IMR-90 (cell line): ENCODE data around the gene AAMP. TPM values are rescaled to one million over a fixed set of nuclear protein-coding genes. Genes with fewer than 3 reads are reported as not detected.

Source experiments
- ATAC-seq: fragments of 200-7000 bp; cut with Tn5 transposase; 2 replicates; pipeline ENCODE4 v1.9.1; 2020; ENCODE audit warnings: low read depth, mild to moderate bottlenecking, moderate library complexity
- BruUV-seq: library from RNA; stranded (reverse); fragments of 400-500 nt; replicated peaks from 2 replicates; lab custom pipeline; 2021; lab: Mats Ljungman, UMichigan
- CTCF ChIA-PET: fragments of 300-600 bp; formaldehyde crosslinking; extraction: SDS; loops from one replicate; lab custom pipeline; 2021; ENCODE audit warnings: antibody characterized with exemption; lab: Yijun Ruan, JAX
- POLR2A ChIA-PET: fragments of 300-600 bp; sonication (Branson Sonifier 250); formaldehyde crosslinking; loops from one replicate; lab custom pipeline; 2022; ENCODE audit warnings: antibody characterized with exemption; ENCODE audit not compliant: unreplicated experiment; lab: Charles Lee
- DNase-seq: peaks from one replicate; pipeline ENCODE4 v3.0.0; 2013
- H2AFZ ChIP-seq: replicated peaks from 2 replicates; pipeline ENCODE3; 2013; ENCODE audit warnings: low read length, mild to moderate bottlenecking; ENCODE audit not compliant: poor library complexity
- H2AK5ac ChIP-seq: 2 replicates; pipeline ENCODE4 v1.6.1; 2013; ENCODE audit warnings: low read depth, low read length, inconsistent platforms
- H2AK9ac ChIP-seq: replicated peaks from 2 replicates; pipeline ENCODE3; 2013; ENCODE audit warnings: mild to moderate bottlenecking, low read depth, low read length, moderate library complexity; ENCODE audit not compliant: poor library complexity
- H2BK120ac ChIP-seq: 2 replicates; pipeline ENCODE4 v1.6.1; 2013; ENCODE audit warnings: low read depth, low read length, inconsistent platforms
- H2BK15ac ChIP-seq: 3 replicates; pipeline ENCODE4 v1.6.1; 2013; ENCODE audit warnings: low read depth, low read length, inconsistent platforms
- H2BK20ac ChIP-seq: 2 replicates; pipeline ENCODE4 v1.6.1; 2013; ENCODE audit warnings: low read depth, mild to moderate bottlenecking, inconsistent platforms, low read length, moderate library complexity
- H2BK5ac ChIP-seq: 2 replicates; pipeline ENCODE4 v1.6.1; 2013; ENCODE audit warnings: mild to moderate bottlenecking, low read depth, low read length, inconsistent platforms; ENCODE audit not compliant: poor library complexity, severe bottlenecking
- H3K14ac ChIP-seq: replicated peaks from 2 replicates; pipeline ENCODE4 v1.6.1; 2013; ENCODE audit warnings: low read depth, low read length, inconsistent platforms
- H3K18ac ChIP-seq: 2 replicates; pipeline ENCODE4 v1.6.1; 2013; ENCODE audit warnings: low read depth, low read length, control low read depth
- H3K23ac ChIP-seq: 2 replicates; pipeline ENCODE4 v1.6.1; 2013; ENCODE audit warnings: low read depth, low read length, inconsistent platforms
- H3K27ac ChIP-seq: 2 replicates; pipeline ENCODE4 v1.5.1; 2013; ENCODE audit warnings: mild to moderate bottlenecking, control low read depth, low read length; ENCODE audit not compliant: insufficient read depth
- H3K27me3 ChIP-seq: 2 replicates; pipeline ENCODE4 v1.6.1; 2013; ENCODE audit warnings: low read length; ENCODE audit not compliant: control insufficient read depth, insufficient read depth
- H3K36me3 ChIP-seq: 2 replicates; pipeline ENCODE4 v1.6.1; 2013; ENCODE audit warnings: low read length, mixed read lengths; ENCODE audit not compliant: control insufficient read depth, insufficient read depth
- H3K4ac ChIP-seq: 2 replicates; pipeline ENCODE4 v1.6.1; 2013; ENCODE audit warnings: low read depth, low read length, inconsistent platforms
- H3K4me1 ChIP-seq: 2 replicates; pipeline ENCODE4 v1.6.1; 2013; ENCODE audit warnings: low read length, mixed read lengths; ENCODE audit not compliant: control insufficient read depth, insufficient read depth
- H3K4me2 ChIP-seq: 2 replicates; pipeline ENCODE4 v1.6.1; 2013; ENCODE audit warnings: low read depth, mild to moderate bottlenecking, control low read depth, low read length, moderate library complexity
- H3K4me3 ChIP-seq: 2 replicates; pipeline ENCODE4 v1.5.1; 2013; ENCODE audit warnings: low read depth, mild to moderate bottlenecking, control low read depth, low read length, moderate library complexity; ENCODE audit not compliant: insufficient read depth
- H3K56ac ChIP-seq: 2 replicates; pipeline ENCODE4 v1.6.1; 2013; ENCODE audit warnings: low read length, inconsistent platforms; ENCODE audit not compliant: insufficient read depth; ENCODE audit errors: extremely low read depth
- H3K79me1 ChIP-seq, 2 experiments: 2 replicates each; pipeline ENCODE4 v1.6.1; 2013; ENCODE audit warnings: low read length in 2 of 2, inconsistent platforms in 1 of 2, low read depth in 1 of 2
- H3K9ac ChIP-seq: 2 replicates; pipeline ENCODE4 v1.6.1; 2013; ENCODE audit warnings: low read depth, low read length, control low read depth
- H3K9me1 ChIP-seq: 2 replicates; pipeline ENCODE4 v1.6.1; 2013; ENCODE audit warnings: low read length, inconsistent platforms; ENCODE audit not compliant: insufficient read depth
- H3K9me3 ChIP-seq: 2 replicates; pipeline ENCODE4 v1.6.1; 2013; ENCODE audit warnings: low read length; ENCODE audit not compliant: control insufficient read depth, insufficient read depth
- H4K20me1 ChIP-seq: 2 replicates; pipeline ENCODE4 v1.6.1; 2013; ENCODE audit warnings: low read length, inconsistent platforms; ENCODE audit not compliant: insufficient read depth
- H4K5ac ChIP-seq: 2 replicates; pipeline ENCODE4 v1.6.1; 2013; ENCODE audit warnings: mild to moderate bottlenecking, low read depth, low read length, control low read depth
- H4K8ac ChIP-seq, 2 experiments: 2 replicates each; pipeline ENCODE4 v1.6.1; 2013; ENCODE audit warnings: low read depth in 2 of 2, low read length in 2 of 2, control low read depth in 1 of 2, inconsistent platforms in 1 of 2
- H4K91ac ChIP-seq: 2 replicates; pipeline ENCODE4 v1.6.1; 2013; ENCODE audit warnings: low read depth, low read length, inconsistent platforms; ENCODE audit not compliant: insufficient read depth
- BHLHE40 ChIP-seq: fragments of 150-350 bp; IDR thresholded peaks from 2 replicates; pipeline ENCODE4 v1.6.1; 2016; ENCODE audit warnings: mild to moderate bottlenecking, low read depth, low read length
- FOS ChIP-seq: fragments of 150-350 bp; IDR thresholded peaks from 2 replicates; pipeline ENCODE4 v1.6.1; 2016; ENCODE audit warnings: low read depth, low read length
- MAFK ChIP-seq: IDR thresholded peaks from 2 replicates; pipeline ENCODE4 v1.6.1; 2012; ENCODE audit warnings: low read depth, low read length, improper control_type of control experiment
- MAZ ChIP-seq: IDR thresholded peaks from 2 replicates; pipeline ENCODE4 v1.6.1; 2012; ENCODE audit warnings: low read depth, mild to moderate bottlenecking, low read length, improper control_type of control experiment, moderate library complexity, borderline replicate concordance
- MXI1 ChIP-seq: IDR thresholded peaks from 2 replicates; pipeline ENCODE4 v1.6.1; 2012; ENCODE audit warnings: low read depth, mild to moderate bottlenecking, low read length, moderate library complexity, borderline replicate concordance
- POLR2A ChIP-seq: IDR thresholded peaks from 2 replicates; pipeline ENCODE4 v1.6.1; 2012; ENCODE audit warnings: mild to moderate bottlenecking, low read depth, low read length
- RAD21 ChIP-seq: IDR thresholded peaks from 2 replicates; pipeline ENCODE4 v1.6.1; 2012; ENCODE audit warnings: low read length, improper control_type of control experiment
- RCOR1 ChIP-seq: IDR thresholded peaks from 2 replicates; pipeline ENCODE4 v1.6.1; 2012; ENCODE audit warnings: mild to moderate bottlenecking, low read length, improper control_type of control experiment; ENCODE audit not compliant: insufficient replicate concordance
- SMC3 ChIP-seq: fragments of 150-350 bp; IDR thresholded peaks from 2 replicates; pipeline ENCODE4 v1.6.1; 2016; ENCODE audit warnings: low read depth, mild to moderate bottlenecking, antibody characterized with exemption, low read length, moderate library complexity
- WGBS, 2 experiments: methylation state at CpG; one replicate each; pipeline versions ENCODE4 v1.1.5 to v1.1.7; 2013; ENCODE audit warnings: missing lambda C conversion rate in 2 of 2; ENCODE audit not compliant: insufficient read length in 1 of 2; ENCODE audit errors: extremely low coverage in 2 of 2; 5-methylcytosine and 5-hydroxymethylcytosine counted together
- dilution Hi-C: fragments of 300-500 bp; cut with HindIII; formaldehyde crosslinking; loops from one replicate; pipeline ENCODE4 v1.14.3; 2018; ENCODE audit warnings: low sequenced_read_pairs; ENCODE audit not compliant: unreplicated experiment
- in situ Hi-C: fragments of 300-500 bp; cut with MboI; formaldehyde crosslinking; loops from 3 replicates; pipeline ENCODE4 v1.14.3; 2019; ENCODE audit warnings: low sequenced_read_pairs, inconsistent platforms, mixed read lengths
- intact Hi-C: fragments of 100-400 bp; cut with micrococcal nuclease; formaldehyde crosslinking; loops from 2 replicates; pipeline ENCODE4 v1.10.0; 2022
- polyA plus RNA-seq, 3 experiments: library from polyadenylated mRNA; depleted of rRNA; stranded (reverse); fragments of >200 nt; gene quantifications; 2 replicates each; pipeline ENCODE4 v1.2.3, GENCODE V29; 2012; ENCODE audit warnings: low replicate concordance in 1 of 3
- total RNA-seq: library from RNA; depleted of rRNA; stranded (reverse); fragments of >200 nt; gene quantifications from 2 replicates; pipeline ENCODE4 v1.2.3, GENCODE V29; 2012
- TF ChIP-seq, protein P1 (sequence below): conservative IDR thresholded peaks from 2 replicates; pipeline ENCODE4 v1.5.1; 2012; ENCODE audit warnings: mild to moderate bottlenecking, low read depth, low read length, improper control_type of control experiment

The AAMP gene
- total and polyA plus RNA-seq, 2 of the 4 experiments (the other 2 are of a cell fraction): 104 to 112 TPM

DNA sequence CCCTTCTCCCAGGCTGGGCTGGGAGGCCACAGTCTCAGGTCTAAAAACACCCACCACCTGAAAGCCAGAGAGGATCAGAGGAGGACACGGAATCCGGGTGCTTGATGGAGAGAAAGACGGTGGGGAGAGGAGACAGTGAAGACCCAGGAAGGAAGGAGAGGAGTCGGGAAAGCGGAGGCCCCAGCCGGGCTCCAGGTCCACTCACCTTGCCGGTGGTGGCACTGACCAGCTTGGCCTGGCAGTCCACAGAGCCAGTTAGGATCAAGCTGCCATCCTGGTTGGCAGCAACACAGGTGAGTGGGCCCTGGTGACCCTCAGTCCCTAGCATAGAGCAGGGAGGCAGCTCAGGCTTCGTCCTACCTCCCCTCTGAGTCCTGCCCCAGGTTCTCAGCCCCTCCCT is 4.3 kb downstream of the AAMP start:
- no peaks in the 10 kb centered on the region for H3K9me3 ChIP-seq
- intact Hi-C loops: no loop called here
- H2AFZ ChIP-seq: no peak overlapping the region
- ChIA-PET CTCF (no interaction called here), POLR2A (no interaction called here)
- no peak overlapping the region for H3K4me2 ChIP-seq
- no peak overlapping the region for H2BK15ac ChIP-seq
- 0 out of 2 replicates have a peak, but pooled peaks cover 3% of the 10 kb centered on the region for H3K9me1 ChIP-seq
- no peak overlapping the region for H2AK9ac ChIP-seq
- H3K4me3 ChIP-seq: no peak overlapping the region
- H2BK120ac ChIP-seq: no peak overlapping the region
- H3K18ac ChIP-seq: no peak overlapping the region
- ATAC-seq: no peak
- H3K4me1 ChIP-seq: peaks cover 3% of the 10 kb centered on the region
- H3K79me1 ChIP-seq: peaks cover 13 to 18% of the 10 kb centered on the region in 2 experiments
- H2AK5ac ChIP-seq: no peak overlapping the region
- no peak overlapping the region for H3K27ac ChIP-seq
- no TSS peak for BruUV-seq
- peaks cover 9% of the 10 kb centered on the region; the same call in 1 of the 2 replicates for H4K20me1 ChIP-seq
- H3K4ac ChIP-seq: no peak overlapping the region
- H3K36me3 ChIP-seq: peaks cover 41% of the 10 kb centered on the region
- no peaks in the 10 kb centered on the region for H3K27me3 ChIP-seq
- H2BK20ac ChIP-seq: no peak overlapping the region
- no peak for DNase-seq
- no peak overlapping the region for H3K56ac ChIP-seq
- H4K8ac ChIP-seq: no peak overlapping the region
- H4K91ac ChIP-seq: no peak overlapping the region
- no peak overlapping the region for H3K14ac ChIP-seq
- dilution Hi-C loops: no loop called here
- H2BK5ac ChIP-seq: no peak overlapping the region
- H3K9ac ChIP-seq: no peak overlapping the region
- no peak overlapping the region for H4K5ac ChIP-seq
- 90% methylated on average over 2 of the region's 8 CpGs; no CpG with 5 or more reads in 1 of the 2 experiments for WGBS, 2 experiments
- no peak overlapping the region for H3K23ac ChIP-seq
- TF ChIP-seq, protein P1, sequence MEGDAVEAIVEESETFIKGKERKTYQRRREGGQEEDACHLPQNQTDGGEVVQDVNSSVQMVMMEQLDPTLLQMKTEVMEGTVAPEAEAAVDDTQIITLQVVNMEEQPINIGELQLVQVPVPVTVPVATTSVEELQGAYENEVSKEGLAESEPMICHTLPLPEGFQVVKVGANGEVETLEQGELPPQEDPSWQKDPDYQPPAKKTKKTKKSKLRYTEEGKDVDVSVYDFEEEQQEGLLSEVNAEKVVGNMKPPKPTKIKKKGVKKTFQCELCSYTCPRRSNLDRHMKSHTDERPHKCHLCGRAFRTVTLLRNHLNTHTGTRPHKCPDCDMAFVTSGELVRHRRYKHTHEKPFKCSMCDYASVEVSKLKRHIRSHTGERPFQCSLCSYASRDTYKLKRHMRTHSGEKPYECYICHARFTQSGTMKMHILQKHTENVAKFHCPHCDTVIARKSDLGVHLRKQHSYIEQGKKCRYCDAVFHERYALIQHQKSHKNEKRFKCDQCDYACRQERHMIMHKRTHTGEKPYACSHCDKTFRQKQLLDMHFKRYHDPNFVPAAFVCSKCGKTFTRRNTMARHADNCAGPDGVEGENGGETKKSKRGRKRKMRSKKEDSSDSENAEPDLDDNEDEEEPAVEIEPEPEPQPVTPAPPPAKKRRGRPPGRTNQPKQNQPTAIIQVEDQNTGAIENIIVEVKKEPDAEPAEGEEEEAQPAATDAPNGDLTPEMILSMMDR: no peak
- no peak for TF ChIP-seq FOS
- no peak for TF ChIP-seq RAD21
- no peak for TF ChIP-seq MXI1
- TF ChIP-seq RCOR1: no peak
- no peak for TF ChIP-seq SMC3
- TF ChIP-seq POLR2A: no peak
- TF ChIP-seq MAZ: no peak
- TF ChIP-seq BHLHE40: no peak
- no peak for TF ChIP-seq MAFK
- in situ Hi-C loops: no loop called here
